OCI-LY3 (cell line): ENCODE data around the gene COBL.

Experiments
- EZH2phosphoT487 ChIP-seq: fragments of 200-600 bp; shearing (Covaris generic); IDR thresholded peaks from 2 replicates; pipeline ENCODE4 v1.6.1; 2018; ENCODE audit warnings: antibody characterized with exemption, mixed run types, low read depth
- TF ChIP-seq, protein P1 (sequence below): fragments of 200-600, 300-600 bp; sonication (generic); IDR thresholded peaks from 2 replicates; pipeline ENCODE4 v1.5.1; 2014; ENCODE audit warnings: antibody characterized with exemption, low read length, low read depth

DNA sequence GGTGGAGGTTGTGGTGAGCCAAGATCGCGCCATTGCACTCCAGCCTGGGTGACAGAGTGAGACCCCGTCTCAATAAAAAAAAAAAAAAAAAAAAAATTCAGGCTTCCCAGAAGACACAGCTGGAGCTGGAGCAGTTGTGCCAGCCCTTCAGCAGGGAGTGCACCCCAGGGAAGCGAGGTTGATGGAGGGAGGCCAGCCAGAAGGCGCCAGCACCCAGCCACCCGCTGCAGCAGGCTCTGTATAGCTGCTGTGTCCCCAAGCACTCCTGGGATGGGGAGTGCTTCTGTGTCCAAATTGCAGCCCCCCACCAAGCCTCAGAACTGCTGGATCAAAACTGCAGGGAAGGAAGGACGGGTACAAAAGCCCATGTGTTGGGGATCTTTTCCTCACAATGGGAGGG is 47.8 kb downstream of the COBL start:
- TF ChIP-seq, protein P1, sequence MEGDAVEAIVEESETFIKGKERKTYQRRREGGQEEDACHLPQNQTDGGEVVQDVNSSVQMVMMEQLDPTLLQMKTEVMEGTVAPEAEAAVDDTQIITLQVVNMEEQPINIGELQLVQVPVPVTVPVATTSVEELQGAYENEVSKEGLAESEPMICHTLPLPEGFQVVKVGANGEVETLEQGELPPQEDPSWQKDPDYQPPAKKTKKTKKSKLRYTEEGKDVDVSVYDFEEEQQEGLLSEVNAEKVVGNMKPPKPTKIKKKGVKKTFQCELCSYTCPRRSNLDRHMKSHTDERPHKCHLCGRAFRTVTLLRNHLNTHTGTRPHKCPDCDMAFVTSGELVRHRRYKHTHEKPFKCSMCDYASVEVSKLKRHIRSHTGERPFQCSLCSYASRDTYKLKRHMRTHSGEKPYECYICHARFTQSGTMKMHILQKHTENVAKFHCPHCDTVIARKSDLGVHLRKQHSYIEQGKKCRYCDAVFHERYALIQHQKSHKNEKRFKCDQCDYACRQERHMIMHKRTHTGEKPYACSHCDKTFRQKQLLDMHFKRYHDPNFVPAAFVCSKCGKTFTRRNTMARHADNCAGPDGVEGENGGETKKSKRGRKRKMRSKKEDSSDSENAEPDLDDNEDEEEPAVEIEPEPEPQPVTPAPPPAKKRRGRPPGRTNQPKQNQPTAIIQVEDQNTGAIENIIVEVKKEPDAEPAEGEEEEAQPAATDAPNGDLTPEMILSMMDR = no peak
- TF ChIP-seq EZH2phosphoT487 = no peak
